Testis (tissue), 3 donors: ENCODE data around the gene FAM107B. TPM values are rescaled to one million over a fixed set of nuclear protein-coding genes. Genes with fewer than 3 reads are reported as not detected.

Experiments used
- DNase-seq: peaks from one replicate; pipeline ENCODE4 v3.0.0-alpha.2; 2019
- H3K27ac ChIP-seq, 2 donors: fragments of 200-600 bp; sonication (generic); one replicate each; pipeline ENCODE4 v1.5.1; 2019
- H3K27me3 ChIP-seq: fragments of 200-600 bp; sonication (generic); one replicate; pipeline ENCODE4 v1.5.1; 2019
- H3K36me3 ChIP-seq: fragments of 200-600 bp; sonication (generic); one replicate; pipeline ENCODE4 v1.5.1; 2017; ENCODE audit warnings: low read depth; ENCODE audit errors: missing control alignments
- H3K4me1 ChIP-seq: fragments of 200-600 bp; sonication (generic); one replicate; pipeline ENCODE4 v1.5.1; 2019
- H3K4me3 ChIP-seq, 2 donors: fragments of 200-600 bp; sonication (generic); one replicate each; pipeline ENCODE4 v1.5.1; 2017 to 2019
- H3K9me3 ChIP-seq: fragments of 200-600 bp; sonication (generic); one replicate; pipeline ENCODE4 v1.5.1; 2017
- POLR2A ChIP-seq: fragments of 450-650 bp; IDR thresholded peaks from one replicate; pipeline ENCODE4 v1.6.1; 2017; ENCODE audit warnings: antibody characterized with exemption, mild to moderate bottlenecking, moderate library complexity
- WGBS, 2 donors: methylation state at CpG; one replicate each; pipeline ENCODE4 v1.1.5; 2018; 5-methylcytosine and 5-hydroxymethylcytosine counted together
- intact Hi-C: fragments of 100-400 bp; cut with DNase I; formaldehyde crosslinking; loops from one replicate; pipeline ENCODE4 v1.15.1; 2023; ENCODE audit warnings: low total_unique reads
- polyA plus RNA-seq: library from polyadenylated mRNA; stranded (reverse); fragments of 350-450 nt; fragmentation: Illumina TruSeq; extraction: RNeasy Lipid Tissue Mini Kit (QIAGEN cat#74804); gene quantifications from one replicate; pipeline ENCODE4 v1.2.3, GENCODE V29; 2014; ENCODE audit warnings: low read depth, low replicate concordance; ENCODE audit not compliant: insufficient read depth
- total RNA-seq, 2 donors: library from RNA; depleted of rRNA; stranded (reverse); fragments of >200 nt; gene quantifications; one replicate each; pipeline ENCODE4 v1.2.3, GENCODE V29; 2016
- TF ChIP-seq, protein P1 (sequence below), 3 experiments: fragments of 450-650 bp in 2 of 3; fragments of 200-600 bp in 1 of 3; sonication (generic) in 1 of 3; IDR thresholded peaks; one replicate each; pipeline ENCODE4 v1.5.1; 2016 to 2019; ENCODE audit warnings: antibody characterized with exemption in 3 of 3, mild to moderate bottlenecking in 2 of 3, moderate library complexity in 1 of 3

The FAM107B gene
- total and polyA plus RNA-seq, 3 donors from 2014 or later = 71.7 to 89.5 (median 82.8) TPM

DNA sequence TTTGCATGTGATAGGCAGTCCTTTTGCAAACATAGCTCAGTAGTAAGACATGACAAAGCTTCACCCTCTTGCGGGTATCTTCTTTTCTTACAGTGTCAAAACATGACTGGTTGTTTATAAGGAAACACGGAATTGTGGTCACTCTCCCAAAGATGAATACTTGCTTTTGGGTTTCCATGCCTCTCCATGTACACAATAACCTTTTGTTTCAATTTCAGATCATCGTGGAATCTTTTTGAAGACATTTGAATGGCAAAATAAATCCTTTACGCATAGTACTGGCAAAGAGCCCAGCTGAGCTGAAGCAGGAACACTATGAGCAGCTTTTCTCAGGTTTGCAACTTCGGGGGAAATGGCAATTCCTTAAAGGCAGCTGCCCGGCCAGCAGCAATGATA lies 287.2 kb downstream of the FAM107B start:
- TF ChIP-seq, protein P1, sequence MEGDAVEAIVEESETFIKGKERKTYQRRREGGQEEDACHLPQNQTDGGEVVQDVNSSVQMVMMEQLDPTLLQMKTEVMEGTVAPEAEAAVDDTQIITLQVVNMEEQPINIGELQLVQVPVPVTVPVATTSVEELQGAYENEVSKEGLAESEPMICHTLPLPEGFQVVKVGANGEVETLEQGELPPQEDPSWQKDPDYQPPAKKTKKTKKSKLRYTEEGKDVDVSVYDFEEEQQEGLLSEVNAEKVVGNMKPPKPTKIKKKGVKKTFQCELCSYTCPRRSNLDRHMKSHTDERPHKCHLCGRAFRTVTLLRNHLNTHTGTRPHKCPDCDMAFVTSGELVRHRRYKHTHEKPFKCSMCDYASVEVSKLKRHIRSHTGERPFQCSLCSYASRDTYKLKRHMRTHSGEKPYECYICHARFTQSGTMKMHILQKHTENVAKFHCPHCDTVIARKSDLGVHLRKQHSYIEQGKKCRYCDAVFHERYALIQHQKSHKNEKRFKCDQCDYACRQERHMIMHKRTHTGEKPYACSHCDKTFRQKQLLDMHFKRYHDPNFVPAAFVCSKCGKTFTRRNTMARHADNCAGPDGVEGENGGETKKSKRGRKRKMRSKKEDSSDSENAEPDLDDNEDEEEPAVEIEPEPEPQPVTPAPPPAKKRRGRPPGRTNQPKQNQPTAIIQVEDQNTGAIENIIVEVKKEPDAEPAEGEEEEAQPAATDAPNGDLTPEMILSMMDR (IDR thresholded peaks at IDR 0.05) = no peak
- no peak for TF ChIP-seq POLR2A
- no peaks in the 10 kb centered on the region for H3K27me3 ChIP-seq
- H3K27ac ChIP-seq = no peak overlapping the region
- H3K4me1 ChIP-seq = no peaks in the 10 kb centered on the region
- DNase-seq = peak; percentile 49
- intact Hi-C loops = no loop called here
- H3K9me3 ChIP-seq = no peaks in the 10 kb centered on the region
- whole genome bisulfite sequencing, 2 donors = 27 to 39% methylated on average over 6 of the region's 6 CpGs
- H3K36me3 ChIP-seq = no peaks in the 10 kb centered on the region
- H3K4me3 ChIP-seq = no peak overlapping the region

- 50 to 51% methylated on average over 9 to 13 of the region's 13 CpGs for WGBS, 2 donors
- intact Hi-C loops = no loop called here
- H3K4me1 ChIP-seq = no peaks in the 10 kb centered on the region
- H3K27ac ChIP-seq = no peak overlapping the region
- no peaks in the 10 kb centered on the region for H3K27me3 ChIP-seq
- TF ChIP-seq POLR2A = no peak
- TF ChIP-seq, protein P1 (IDR thresholded peaks at IDR 0.05) = no peak
- no peak overlapping the region for H3K4me3 ChIP-seq
- no peaks in the 10 kb centered on the region for H3K36me3 ChIP-seq
- no peaks in the 10 kb centered on the region for H3K9me3 ChIP-seq
- peak; percentile 21 for DNase-seq
These were observed 287.8 kb downstream of the FAM107B start for GRCh38 chr10:14486777-14487487.

- Histone ChIP-seq H3K4me3 (no peak overlapping the region), H3K9me3 (no peaks in the 10 kb centered on the region), H3K27ac (no peak overlapping the region), H3K4me1 (no peaks in the 10 kb centered on the region), H3K36me3 (no peaks in the 10 kb centered on the region), H3K27me3 (no peaks in the 10 kb centered on the region)
- intact Hi-C loops = no loop called here
- WGBS, 2 donors = 93 to 96% methylated on average over 5 of the region's 5 CpGs
- DNase-seq = no peak
- TF ChIP-seq POLR2A = no peak
- TF ChIP-seq, protein P1 (IDR thresholded peaks at IDR 0.05) = no peak
These were observed 288.7 kb downstream of the FAM107B start for GRCh38 chr10:14485986-14486385.

GRCh38 chr10:14483417-14483816 lies 291.3 kb downstream of the FAM107B start:
- H3K27ac ChIP-seq = no peak overlapping the region
- no peaks in the 10 kb centered on the region for H3K27me3 ChIP-seq
- intact Hi-C loops = no loop called here
- H3K4me1 ChIP-seq = no peaks in the 10 kb centered on the region
- no peak overlapping the region for H3K4me3 ChIP-seq
- no peak for TF ChIP-seq POLR2A
- TF ChIP-seq, protein P1 (IDR thresholded peaks at IDR 0.05) = no peak
- 93 to 96% methylated on average over 5 of the region's 5 CpGs for WGBS, 2 donors
- H3K9me3 ChIP-seq = no peaks in the 10 kb centered on the region
- no peaks in the 10 kb centered on the region for H3K36me3 ChIP-seq
- DNase-seq = no peak

GRCh38 chr10:14481752-14482151 lies 292.9 kb downstream of the FAM107B start:
- no peak for TF ChIP-seq POLR2A
- TF ChIP-seq, protein P1 (IDR thresholded peaks at IDR 0.05) = no peak
- intact Hi-C loops = no loop called here
- DNase-seq = no peak
- H3K36me3 ChIP-seq = no peaks in the 10 kb centered on the region
- H3K27me3 ChIP-seq = no peaks in the 10 kb centered on the region
- no peaks in the 10 kb centered on the region for H3K4me1 ChIP-seq
- H3K27ac ChIP-seq = no peak overlapping the region
- WGBS, 2 donors = 83 to 87% methylated on average over 9 of the region's 9 CpGs
- no peaks in the 10 kb centered on the region for H3K9me3 ChIP-seq
- no peak overlapping the region for H3K4me3 ChIP-seq
